ENCODE data around the gene PCYT2.
"Not testable (repeated sequence)": the region's sequence is repeated elsewhere in the genome, so short reads cannot be mapped to it uniquely, and the experiment has no call there.

The PCYT2 gene

GRCh38 chr17:81956607-81957589, 45.7 kb upstream of the PCYT2 start:
- Histone ChIP-seq H3K27me3 (replicated peaks) (peaks cover 41% of the 10 kb centered on the region), H3K36me3 (replicated peaks) (no peaks in the 10 kb centered on the region), H3K4me3 (ENCODE audit: low read depth, low read length) (no peak overlapping the region), H3K27ac (no peak overlapping the region)
- no peak for DNase-seq
- in situ Hi-C loops (cut with HindIII; ENCODE audit: low pct_ligation_motif_present, low sequenced_read_pairs): no loop called here
- no peak for TF ChIP-seq CTCF (IDR thresholded peaks at IDR 0.05; ENCODE audit: low read depth, low read length, missing control alignments)

- peaks cover 34% of the 10 kb centered on the region for H3K27me3 ChIP-seq (replicated peaks)
- no peak overlapping the region for H3K4me3 ChIP-seq (ENCODE audit: low read depth, low read length)
- no peak overlapping the region for H3K27ac ChIP-seq
- TF ChIP-seq CTCF (IDR thresholded peaks at IDR 0.05; ENCODE audit: low read depth, low read length, missing control alignments): no peak
- DNase-seq: no peak
- H3K36me3 ChIP-seq (replicated peaks): no peaks in the 10 kb centered on the region
- in situ Hi-C loops (cut with HindIII; ENCODE audit: low pct_ligation_motif_present, low sequenced_read_pairs): no loop called here
Measured at GRCh38 chr17:81955756-81956544, 44.8 kb upstream of the PCYT2 start.

- H3K36me3 ChIP-seq (replicated peaks): no peaks in the 10 kb centered on the region
- TF ChIP-seq CTCF (IDR thresholded peaks at IDR 0.05; ENCODE audit: low read depth, low read length, missing control alignments): no peak
- no peak overlapping the region for H3K4me3 ChIP-seq (ENCODE audit: low read depth, low read length)
- peaks cover 28% of the 10 kb centered on the region for H3K27me3 ChIP-seq (replicated peaks)
- H3K27ac ChIP-seq: no peak overlapping the region
- in situ Hi-C loops (cut with HindIII; ENCODE audit: low pct_ligation_motif_present, low sequenced_read_pairs): no loop called here
- DNase-seq: no peak
Measured at GRCh38 chr17:81955058-81955681, 44.0 kb upstream of the PCYT2 start.

GRCh38 chr17:81954131-81955057, 43.2 kb upstream of the PCYT2 start:
- no peak for TF ChIP-seq CTCF (IDR thresholded peaks at IDR 0.05; ENCODE audit: low read depth, low read length, missing control alignments)
- Histone ChIP-seq H3K4me3 (ENCODE audit: low read depth, low read length) (no peak overlapping the region), H3K36me3 (replicated peaks) (no peaks in the 10 kb centered on the region), H3K27me3 (replicated peaks) (peaks cover 20% of the 10 kb centered on the region), H3K27ac (no peak overlapping the region)
- no peak for DNase-seq
- in situ Hi-C loops (cut with HindIII; ENCODE audit: low pct_ligation_motif_present, low sequenced_read_pairs): no loop called here

- DNase-seq; in situ Hi-C loops (cut with HindIII; ENCODE audit: low pct_ligation_motif_present, low sequenced_read_pairs); H3K4me3 ChIP-seq (ENCODE audit: low read depth, low read length); H3K36me3 ChIP-seq (replicated peaks); H3K27ac ChIP-seq: not testable (repeated sequence)
- H3K27me3 ChIP-seq (replicated peaks): peaks cover 10% of the 10 kb centered on the region
Measured at GRCh38 chr17:81953443-81953842, 42.2 kb upstream of the PCYT2 start.
